GM18502 (cell line): ENCODE data around the gene TMC3.

Source experiments
- ATAC-seq: cut with Tn5 transposase; IDR thresholded peaks from one replicate; pipeline ENCODE4 v1.9.1; 2021; ENCODE audit warnings: mild to moderate bottlenecking; ENCODE audit not compliant: unreplicated experiment, poor library complexity

TMC3 gene

DNA sequence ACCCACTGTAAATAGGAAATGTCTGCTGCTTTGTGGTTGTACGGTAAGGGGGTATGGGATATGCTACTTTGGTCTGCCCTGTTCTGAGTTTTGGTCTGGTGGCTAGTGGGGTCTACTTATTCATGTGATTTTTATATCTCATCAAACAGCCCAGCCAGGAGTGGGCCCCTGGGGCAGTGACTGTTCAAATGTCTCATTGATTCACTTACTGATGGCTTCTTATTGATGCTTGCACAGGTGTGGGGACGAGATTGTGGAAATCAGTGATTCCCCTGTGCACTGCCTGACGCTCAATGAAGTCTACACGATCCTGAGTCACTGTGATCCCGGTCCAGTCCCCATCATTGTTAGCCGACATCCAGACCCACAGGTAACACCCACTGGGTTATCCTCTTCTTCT, 88.6 kb downstream of the TMC3 start:
- no peak for ATAC-seq

DNA sequence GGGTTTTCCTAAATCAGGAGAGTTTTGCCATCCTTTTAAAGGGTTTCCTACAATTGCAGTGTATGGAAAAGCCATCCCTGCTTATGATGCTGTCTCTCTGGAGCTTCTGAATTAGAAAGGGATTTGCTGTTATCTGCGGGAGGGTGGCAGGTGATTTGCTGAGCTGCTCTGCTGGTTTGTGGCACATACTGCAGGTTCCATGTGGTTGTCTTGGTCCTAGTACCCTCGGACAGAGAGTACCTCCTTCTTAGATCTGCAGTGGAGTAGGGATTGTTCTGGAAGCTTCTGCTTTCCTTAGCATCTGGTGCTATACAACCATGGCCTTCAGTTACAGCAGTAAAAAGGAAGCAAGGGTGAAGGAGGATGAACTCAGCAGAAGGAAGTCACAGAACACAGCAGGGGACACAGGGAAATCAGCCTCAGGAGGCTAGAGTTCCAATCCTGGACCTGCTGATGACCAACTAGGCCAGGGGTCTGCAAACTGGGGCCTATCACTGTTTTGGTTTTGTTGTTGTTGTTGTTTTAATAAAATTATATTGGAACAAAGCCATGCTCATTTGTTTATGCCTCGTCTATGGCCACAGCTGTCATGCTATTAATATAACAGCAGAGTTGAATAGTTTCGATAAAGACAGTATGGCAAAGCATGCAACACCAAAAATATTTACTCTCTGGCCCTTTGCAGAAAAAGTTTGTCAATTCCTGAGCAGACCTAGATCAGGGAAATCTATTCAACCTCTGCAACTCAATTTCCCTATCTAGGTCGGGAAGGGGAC, 89.6 kb downstream of the TMC3 start:
- peak; percentile 65 for ATAC-seq

DNA sequence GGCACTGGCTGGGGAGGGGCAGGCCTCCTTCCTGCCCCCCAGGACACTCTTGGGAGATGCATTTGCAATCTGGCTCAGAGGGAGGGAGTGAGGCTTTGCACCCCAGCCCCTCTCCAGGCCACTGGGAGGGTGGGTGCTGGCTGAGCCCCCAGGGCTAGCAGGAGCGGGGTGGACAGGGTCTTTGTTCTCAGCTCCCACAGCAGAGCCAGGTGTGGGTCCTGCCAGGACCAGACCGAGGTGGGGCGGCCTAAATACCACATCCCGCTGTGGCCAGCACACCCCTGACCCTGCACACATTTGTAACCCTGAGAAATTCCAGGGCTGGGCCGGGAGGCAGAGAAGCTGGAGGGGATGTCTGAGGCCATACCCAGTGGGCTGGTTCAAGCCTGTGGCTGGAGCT, 91.1 kb downstream of the TMC3 start:
- ATAC-seq: no peak

DNA sequence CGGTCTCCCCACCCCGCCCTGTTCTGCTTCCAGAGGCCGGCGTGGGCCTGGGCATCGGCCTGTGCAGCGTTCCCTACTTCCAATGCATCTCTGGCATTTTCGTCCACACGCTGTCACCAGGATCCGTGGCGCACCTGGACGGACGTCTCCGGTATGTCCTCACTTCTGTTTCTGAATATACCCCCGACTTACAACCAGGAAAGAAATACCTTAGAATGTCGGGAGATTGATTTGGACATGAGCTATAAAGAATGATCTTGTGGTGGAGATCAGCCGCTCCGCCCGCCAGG, 91.5 kb downstream of the TMC3 start:
- no peak for ATAC-seq

DNA sequence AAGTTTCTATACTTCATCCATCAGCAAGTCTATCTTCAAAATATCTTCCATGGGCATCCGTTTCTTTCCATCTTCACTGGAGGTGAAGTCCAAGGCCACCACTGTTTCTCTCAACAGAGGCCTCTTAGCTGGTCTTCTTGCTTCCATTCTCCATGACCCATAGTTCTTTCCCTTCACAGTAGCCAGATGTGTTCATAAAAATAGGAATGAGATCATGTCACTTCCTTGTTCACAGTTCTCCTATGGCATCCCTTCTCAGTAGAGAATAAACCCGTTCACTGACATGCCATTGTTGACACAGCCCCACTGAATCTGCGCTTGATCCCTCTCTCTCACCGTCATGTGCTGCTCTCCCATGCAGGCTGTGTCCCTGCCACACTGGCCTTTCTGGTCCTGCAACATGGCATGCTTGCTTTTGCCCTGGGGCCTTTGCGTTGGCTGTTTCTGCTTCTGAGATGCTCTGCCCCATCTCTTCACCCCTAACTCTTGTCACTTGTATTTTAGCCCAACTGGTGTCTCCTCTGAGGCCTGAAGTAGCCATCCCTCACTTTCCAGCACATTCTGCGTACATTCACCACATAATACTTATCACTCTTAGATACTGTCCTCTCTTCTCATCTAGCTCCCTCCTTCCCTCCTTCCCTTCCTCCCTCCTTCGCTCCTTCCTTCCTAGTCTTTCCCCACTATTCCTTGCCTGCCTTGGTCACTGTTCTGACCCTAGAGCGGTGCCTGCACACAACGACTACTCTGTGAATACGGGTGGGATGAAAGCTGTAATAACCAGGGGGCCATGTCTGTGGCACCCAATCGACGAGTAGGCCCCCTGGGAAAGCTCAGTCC, 92.0 kb downstream of the TMC3 start:
- ATAC-seq: no peak

DNA sequence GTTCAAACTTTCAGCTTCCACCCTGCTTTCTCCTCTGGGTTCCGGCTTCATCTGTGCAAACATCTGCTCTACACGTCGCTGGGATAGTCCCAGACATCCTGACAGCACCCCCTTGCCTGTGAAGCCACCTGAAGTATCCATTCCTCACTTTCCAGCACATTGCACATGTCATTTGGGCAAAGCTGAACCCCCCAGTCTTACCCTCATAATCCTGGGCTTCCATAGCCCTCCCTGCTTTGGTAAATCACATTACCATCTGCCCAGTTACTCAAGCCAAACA, 92.6 kb downstream of the TMC3 start:
- no peak for ATAC-seq
